Activated CD4-positive, alpha-beta memory T cell treated with anti-CD3 and anti-CD28 coated beads for 36 hours (primary cell): ENCODE measurements around the gene SMARCC1. TPM values are rescaled to one million over a fixed set of nuclear protein-coding genes. Genes with fewer than 3 reads are reported as not detected.

Experiments
- CTCF ChIA-PET: fragments of 350-600 bp; sonication (Branson Sonifier 250); formaldehyde crosslinking; loops from one replicate; lab custom pipeline; 2021; ENCODE audit warnings: antibody characterized with exemption, inconsistent platforms; lab: Charles Lee
- POLR2A ChIA-PET: fragments of 350-600 bp; sonication (Branson Sonifier 250); formaldehyde crosslinking; loops from one replicate; lab custom pipeline; 2021; ENCODE audit warnings: antibody characterized with exemption; lab: Charles Lee
- DNase-seq: peaks from one replicate; pipeline ENCODE4 v3.0.0-alpha.2; 2020
- H3K27ac Mint-ChIP-seq: one replicate; pipeline ENCODE4 v1.8.0; 2021; ENCODE audit warnings: mixed read lengths
- H3K27me3 Mint-ChIP-seq: one replicate; pipeline ENCODE4 v1.8.0; 2021; ENCODE audit warnings: mixed read lengths
- H3K36me3 Mint-ChIP-seq: one replicate; pipeline ENCODE4 v1.8.0; 2021; ENCODE audit warnings: mixed read lengths
- H3K4me1 Mint-ChIP-seq: one replicate; pipeline ENCODE4 v1.8.0; 2021; ENCODE audit warnings: low read depth, mixed read lengths
- H3K4me3 Mint-ChIP-seq: one replicate; pipeline ENCODE4 v1.8.0; 2021; ENCODE audit warnings: mild to moderate bottlenecking, mixed read lengths
- H3K9me3 Mint-ChIP-seq: one replicate; pipeline ENCODE4 v1.8.0; 2021; ENCODE audit warnings: mixed read lengths
- intact Hi-C: fragments of 100-400 bp; cut with micrococcal nuclease; formaldehyde crosslinking; loops from one replicate; pipeline ENCODE4 v1.15.1; 2023
- total RNA-seq, 2 experiments: library from RNA; stranded (reverse); gene quantifications; one replicate each; pipeline ENCODE4 v1.2.3, GENCODE V29; 2021

The SMARCC1 gene
- total RNA-seq, 2 experiments from 2014 or later, result 87.2 to 90.3 TPM

DNA sequence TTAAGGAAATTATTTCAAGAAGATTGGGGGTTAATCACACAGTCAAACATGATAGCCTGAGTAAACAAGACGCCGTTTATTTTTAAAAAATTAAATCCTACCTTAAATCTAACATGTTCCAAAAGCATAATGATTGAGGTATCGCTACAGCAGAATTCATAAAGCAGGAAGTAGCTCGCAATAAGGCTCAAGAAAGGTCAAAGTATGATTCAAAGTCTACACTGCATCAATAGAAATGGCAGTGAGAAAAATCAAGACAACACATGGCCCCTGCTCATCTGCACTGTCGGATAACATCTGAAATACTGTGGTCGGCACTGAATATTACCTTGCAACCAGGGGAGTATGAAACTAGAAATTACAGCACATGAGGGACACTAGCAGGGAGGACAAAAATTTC lies 93.2 kb downstream of the SMARCC1 start:
- ChIA-PET CTCF (no interaction called here), POLR2A (no interaction called here)
- H3K36me3 Mint-ChIP-seq, result peaks cover 29% of the 10 kb centered on the region
- no peak for DNase-seq
- no peak overlapping the region for H3K27ac Mint-ChIP-seq
- no peaks in the 10 kb centered on the region for H3K9me3 Mint-ChIP-seq
- no peak overlapping the region for H3K4me3 Mint-ChIP-seq
- peaks cover 5% of the 10 kb centered on the region for H3K4me1 Mint-ChIP-seq
- no peaks in the 10 kb centered on the region for H3K27me3 Mint-ChIP-seq
- intact Hi-C loops, result no loop called here

DNA sequence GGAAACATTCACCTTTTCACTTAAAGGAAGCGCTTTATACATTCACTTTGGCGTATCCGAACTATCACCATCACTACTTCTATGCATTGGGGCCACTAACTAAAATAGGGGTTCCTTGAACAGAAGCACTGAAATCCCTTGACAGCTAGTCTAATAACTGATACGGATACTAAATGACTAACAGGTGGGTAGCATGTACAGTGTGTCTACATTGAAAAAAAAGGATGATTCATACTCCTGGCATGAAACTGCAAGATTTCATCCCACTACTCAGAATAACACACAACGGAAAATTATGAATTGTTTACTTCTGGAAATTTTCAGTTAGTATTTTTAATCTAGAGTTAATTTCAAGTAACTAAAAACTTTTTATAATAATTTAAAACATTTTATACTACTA lies 96.7 kb downstream of the SMARCC1 start:
- intact Hi-C loops, result no loop called here
- peaks cover 32% of the 10 kb centered on the region for H3K36me3 Mint-ChIP-seq
- H3K27me3 Mint-ChIP-seq, result no peaks in the 10 kb centered on the region
- H3K4me3 Mint-ChIP-seq, result no peak overlapping the region
- POLR2A ChIA-PET, result interaction anchor here (1.0 kb wide), 1 partner anchor 16 kb away, joined by 4 read pairs; no protein-coding TSS in a partner anchor
- H3K27ac Mint-ChIP-seq, result no peak overlapping the region
- CTCF ChIA-PET, result interaction anchor here (1.0 kb wide), 1 partner anchor 104 kb away, joined by 3 read pairs; no protein-coding TSS in a partner anchor
- H3K9me3 Mint-ChIP-seq, result no peaks in the 10 kb centered on the region
- H3K4me1 Mint-ChIP-seq, result peaks cover 5% of the 10 kb centered on the region
- DNase-seq, result no peak

DNA sequence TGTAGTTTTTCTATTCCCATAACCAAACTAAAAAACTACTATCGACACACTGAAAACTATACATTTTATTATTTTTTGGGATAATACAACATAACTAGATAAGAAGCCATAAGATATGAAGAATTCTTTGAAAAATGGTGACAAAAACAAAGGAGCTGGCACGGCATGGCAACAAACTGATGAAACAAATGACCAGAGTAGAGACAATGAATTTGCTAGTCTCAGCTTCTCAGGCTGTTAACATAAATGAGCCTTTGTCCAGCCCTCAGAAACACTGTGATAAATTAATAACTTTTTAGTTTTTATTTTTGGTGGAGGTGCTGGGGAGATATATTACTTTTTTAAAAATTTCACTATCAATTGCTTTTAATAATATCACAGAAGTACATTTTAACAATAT lies 100.7 kb downstream of the SMARCC1 start:
- Mint-ChIP-seq H3K27me3 (no peaks in the 10 kb centered on the region), H3K36me3 (peaks cover 30% of the 10 kb centered on the region), H3K9me3 (no peaks in the 10 kb centered on the region), H3K27ac (no peak overlapping the region), H3K4me3 (no peak overlapping the region), H3K4me1 (peaks cover 5% of the 10 kb centered on the region)
- no peak for DNase-seq
- intact Hi-C loops, result no loop called here
- CTCF ChIA-PET, result no interaction called here
- POLR2A ChIA-PET, result no interaction called here

DNA sequence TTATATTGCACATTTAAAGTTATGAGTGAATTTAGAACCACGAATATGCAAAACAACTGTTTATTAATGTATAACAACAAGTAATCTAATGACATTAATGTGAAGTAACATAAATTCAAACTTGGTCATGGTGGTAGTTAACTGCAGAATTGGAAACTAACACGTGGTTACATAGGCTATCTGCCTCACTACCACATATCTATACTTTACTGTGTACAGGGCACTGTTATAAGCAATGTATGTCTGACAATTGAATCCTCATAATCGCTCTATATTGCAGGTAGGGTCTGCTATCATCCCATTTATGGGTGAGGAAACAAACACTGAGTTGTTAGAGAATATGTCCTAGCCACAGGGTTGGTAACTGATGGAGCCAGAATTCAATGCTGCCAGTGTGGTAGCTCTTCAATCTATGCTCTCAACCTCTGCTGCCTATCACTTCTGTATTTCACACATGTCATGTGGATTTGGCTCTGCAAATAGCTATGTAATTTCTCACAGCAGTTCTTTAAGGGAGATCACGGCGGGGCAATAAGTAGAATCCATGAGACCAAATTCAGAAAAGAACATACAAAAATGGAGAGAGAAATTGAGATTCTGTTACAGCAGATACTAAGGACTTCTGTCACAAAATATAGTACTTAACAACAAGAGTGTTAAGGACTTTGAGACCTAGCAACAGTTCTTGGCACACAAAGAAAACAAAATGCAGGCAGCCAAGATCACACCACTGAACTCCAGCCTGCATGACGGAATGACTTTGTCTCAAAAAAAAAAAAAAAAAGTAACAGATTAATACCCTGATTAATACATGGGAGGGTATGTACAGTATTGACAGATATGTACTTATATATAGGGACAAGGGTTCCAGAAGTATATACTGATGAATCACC lies 103.0 kb downstream of the SMARCC1 start:
- Mint-ChIP-seq H3K27me3 (no peaks in the 10 kb centered on the region), H3K27ac (no peak overlapping the region), H3K9me3 (no peaks in the 10 kb centered on the region), H3K4me3 (no peak overlapping the region), H3K36me3 (peaks cover 37% of the 10 kb centered on the region), H3K4me1 (no peaks in the 10 kb centered on the region)
- no peak for DNase-seq
- intact Hi-C loops, result no loop called here
- CTCF ChIA-PET, result no interaction called here
- POLR2A ChIA-PET, result interaction anchor here (1.0 kb wide), 1 partner anchor 8 kb away, joined by 3 read pairs; no protein-coding TSS in a partner anchor

DNA sequence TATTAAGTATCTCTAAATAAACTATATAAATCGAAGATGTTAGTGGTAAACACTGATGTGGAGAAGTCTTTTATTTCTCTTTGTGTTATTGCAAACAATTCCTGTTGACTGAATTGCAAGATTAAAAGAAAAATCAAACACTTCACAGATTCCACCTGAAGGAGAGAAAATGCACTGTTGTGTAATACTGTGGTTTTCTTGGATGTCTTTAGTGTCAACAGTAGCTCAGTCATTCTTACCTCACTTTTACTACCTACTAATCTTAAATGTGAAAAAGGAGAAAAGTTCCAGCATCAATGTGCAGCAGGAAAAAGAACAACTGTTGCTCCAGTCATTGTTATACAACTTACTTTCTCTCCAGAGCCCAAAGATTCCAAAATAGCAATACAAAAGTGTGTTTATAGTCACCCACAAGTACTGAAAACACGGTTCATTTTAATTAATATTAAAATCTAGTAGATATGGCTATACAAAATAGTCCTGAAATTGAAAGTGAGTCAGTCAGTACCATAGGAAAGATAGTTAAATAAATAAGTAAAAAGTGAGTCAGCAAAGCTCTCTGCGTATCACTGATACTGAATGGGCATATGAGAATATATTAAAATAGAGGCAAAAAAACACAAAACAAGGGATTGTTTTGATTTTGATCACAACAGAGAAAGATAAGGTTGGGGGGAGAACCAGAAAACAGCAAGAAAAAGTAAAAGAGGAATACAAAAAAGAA lies 112.5 kb downstream of the SMARCC1 start:
- H3K9me3 Mint-ChIP-seq, result no peaks in the 10 kb centered on the region
- CTCF ChIA-PET, result interaction anchor here (0.6 to 1.4 kb wide), 2 partner anchors 36 to 156 kb away, joined by 3 to 5 read pairs; no protein-coding TSS in a partner anchor
- H3K4me1 Mint-ChIP-seq, result peaks cover 5% of the 10 kb centered on the region
- intact Hi-C loops, result no loop called here
- DNase-seq, result no peak
- peaks cover 24% of the 10 kb centered on the region for H3K36me3 Mint-ChIP-seq
- H3K27me3 Mint-ChIP-seq, result no peaks in the 10 kb centered on the region
- POLR2A ChIA-PET, result interaction anchor here (1.0 kb wide), 1 partner anchor 16 kb away, joined by 4 read pairs; no protein-coding TSS in a partner anchor
- no peak overlapping the region for H3K4me3 Mint-ChIP-seq
- peak overlapping the region; percentile 9 for H3K27ac Mint-ChIP-seq

DNA sequence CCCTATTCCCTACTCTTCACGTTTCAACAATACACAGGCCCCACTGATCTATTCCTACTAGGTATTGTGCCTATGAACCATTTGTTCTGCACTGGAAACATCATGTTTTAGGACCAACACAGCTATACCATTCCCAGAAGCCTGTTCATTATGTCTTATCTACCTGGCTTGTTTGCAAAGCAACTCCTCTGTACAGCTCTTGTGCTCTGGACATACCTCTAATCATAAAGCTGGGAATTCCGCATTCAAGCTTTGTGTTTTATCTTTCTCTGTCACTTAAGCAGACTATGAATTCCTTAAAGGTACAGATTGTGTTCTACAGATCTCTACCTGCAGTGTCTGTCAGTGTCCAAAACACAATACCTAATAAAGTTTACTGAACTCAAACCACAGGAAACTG lies 115.6 kb downstream of the SMARCC1 start:
- H3K27ac Mint-ChIP-seq, result no peak overlapping the region
- intact Hi-C loops, result no loop called here
- no peaks in the 10 kb centered on the region for H3K27me3 Mint-ChIP-seq
- no peak for DNase-seq
- no peaks in the 10 kb centered on the region for H3K9me3 Mint-ChIP-seq
- H3K4me1 Mint-ChIP-seq, result peaks cover 5% of the 10 kb centered on the region
- ChIA-PET POLR2A (no interaction called here), CTCF (no interaction called here)
- peaks cover 11% of the 10 kb centered on the region for H3K36me3 Mint-ChIP-seq
- no peak overlapping the region for H3K4me3 Mint-ChIP-seq

DNA sequence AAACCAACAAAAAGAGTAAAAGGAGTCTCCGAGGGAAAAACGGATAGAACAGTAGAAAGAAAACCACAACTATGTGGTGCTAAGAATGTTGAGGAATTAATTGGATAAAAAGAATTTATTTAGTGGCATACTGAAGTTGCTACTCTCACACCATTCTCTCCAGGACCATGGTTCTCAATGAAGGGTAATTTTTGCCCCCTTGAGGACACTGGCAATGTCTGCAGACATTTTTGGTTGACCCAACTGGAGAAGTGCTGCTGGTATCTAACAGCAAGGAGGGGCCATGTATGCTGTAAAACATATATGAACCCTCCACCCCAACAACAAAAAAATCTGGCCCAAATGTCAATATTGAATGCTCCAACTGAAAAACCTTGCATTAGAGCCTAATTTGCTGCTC lies 117.2 kb downstream of the SMARCC1 start:
- intact Hi-C loops, result no loop called here
- Mint-ChIP-seq H3K27me3 (no peaks in the 10 kb centered on the region), H3K27ac (no peak overlapping the region), H3K36me3 (peaks cover 11% of the 10 kb centered on the region), H3K4me3 (no peak overlapping the region), H3K4me1 (peaks cover 4% of the 10 kb centered on the region), H3K9me3 (peaks cover 1% of the 10 kb centered on the region)
- DNase-seq, result no peak
- ChIA-PET CTCF (interaction anchor here (0.9 kb wide), 1 partner anchor 20 kb away, joined by 3 read pairs; no protein-coding TSS in a partner anchor), POLR2A (no interaction called here)

DNA sequence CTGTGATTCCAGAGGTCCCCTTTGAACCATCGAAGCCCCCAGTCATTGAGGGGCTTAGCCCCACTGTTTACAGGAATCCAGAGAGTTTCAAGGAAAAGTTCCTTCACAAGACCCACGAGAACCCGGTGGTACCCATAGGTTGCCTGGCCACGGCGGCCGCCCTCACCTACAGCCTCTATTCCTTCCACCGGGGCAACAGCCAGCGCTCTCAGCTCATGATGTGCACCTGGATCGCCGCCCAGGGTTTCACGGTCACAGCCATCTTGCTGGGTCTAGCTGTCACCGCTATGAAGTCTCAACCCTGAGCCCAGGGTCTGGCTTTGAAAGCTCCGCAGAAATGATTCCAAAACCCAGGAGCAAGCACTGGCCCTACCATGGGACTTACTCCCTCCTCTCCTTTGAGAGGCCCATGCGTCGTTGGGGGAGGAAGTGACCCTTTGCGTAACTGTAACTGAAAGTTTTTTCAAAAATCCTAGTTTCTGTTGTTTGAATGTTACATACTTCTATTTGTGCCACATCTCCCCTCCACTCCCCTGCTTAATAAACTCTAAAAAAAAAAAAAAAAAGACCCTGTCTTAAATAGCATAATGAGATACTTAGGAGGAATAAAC lies 118.0 kb downstream of the SMARCC1 start:
- CTCF ChIA-PET, result no interaction called here
- peaks cover 16% of the 10 kb centered on the region for H3K36me3 Mint-ChIP-seq
- no peak overlapping the region for H3K4me3 Mint-ChIP-seq
- intact Hi-C loops, result no loop called here
- POLR2A ChIA-PET, result no interaction called here
- peaks cover 4% of the 10 kb centered on the region for H3K9me3 Mint-ChIP-seq
- no peaks in the 10 kb centered on the region for H3K4me1 Mint-ChIP-seq
- no peak for DNase-seq
- no peak overlapping the region for H3K27ac Mint-ChIP-seq
- no peaks in the 10 kb centered on the region for H3K27me3 Mint-ChIP-seq

DNA sequence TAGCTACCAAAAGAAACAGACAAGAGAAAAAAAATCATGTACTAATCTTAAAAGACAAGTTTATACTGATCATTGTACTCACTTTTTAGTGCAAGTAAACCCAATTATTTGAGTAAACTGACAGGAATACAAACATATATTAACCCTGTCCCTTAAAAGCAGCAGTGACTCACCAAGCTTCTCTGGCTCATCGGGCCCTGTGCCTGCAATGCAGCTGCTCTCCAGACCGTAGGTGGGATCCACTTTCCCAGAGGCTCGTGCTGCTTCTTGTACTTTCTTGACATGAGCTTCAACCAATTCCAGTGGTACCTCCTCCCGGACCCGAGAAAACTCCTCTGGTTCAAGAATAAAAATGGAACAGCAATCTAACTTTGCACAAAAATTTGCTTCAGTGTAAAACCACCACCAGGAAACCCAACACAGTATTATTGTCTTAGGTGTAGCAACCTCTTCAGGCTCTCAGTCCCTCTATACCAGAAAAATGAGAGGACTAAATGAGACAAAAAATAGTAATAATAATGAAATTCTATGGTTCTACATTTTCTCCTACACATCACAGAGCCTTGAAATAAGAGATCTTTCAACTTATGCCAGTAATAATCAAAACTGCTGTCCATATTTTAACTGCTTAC lies 120.5 kb downstream of the SMARCC1 start:
- intact Hi-C loops, result no loop called here
- Mint-ChIP-seq H3K36me3 (peaks cover 33% of the 10 kb centered on the region), H3K9me3 (peaks cover 6% of the 10 kb centered on the region), H3K4me1 (no peaks in the 10 kb centered on the region), H3K4me3 (no peak overlapping the region), H3K27ac (no peak overlapping the region), H3K27me3 (no peaks in the 10 kb centered on the region)
- CTCF ChIA-PET, result no interaction called here
- POLR2A ChIA-PET, result interaction anchor here (0.6 kb wide), 1 partner anchor 282 kb away, joined by 3 read pairs; no protein-coding TSS in a partner anchor
- DNase-seq, result no peak

DNA sequence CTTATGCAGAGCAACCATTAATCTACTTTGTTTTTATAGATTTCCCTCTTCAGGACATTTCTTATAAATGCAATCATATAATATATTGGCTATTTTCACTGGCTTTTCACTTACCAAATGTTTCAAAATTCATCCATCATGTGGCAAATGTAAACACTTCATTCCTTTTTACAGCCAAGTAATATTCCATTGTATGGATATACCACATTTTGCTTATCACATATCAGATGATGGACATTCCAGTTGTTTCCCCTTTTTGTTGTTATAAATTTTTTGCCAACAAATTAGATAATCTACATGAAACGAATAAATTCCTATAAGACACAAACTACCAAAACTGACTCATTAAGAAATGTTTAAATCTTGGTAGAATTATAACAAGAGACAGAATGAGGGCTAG lies 123.2 kb downstream of the SMARCC1 start:
- Mint-ChIP-seq H3K27ac (no peak overlapping the region), H3K9me3 (peaks cover 6% of the 10 kb centered on the region), H3K4me1 (no peaks in the 10 kb centered on the region), H3K4me3 (no peak overlapping the region), H3K36me3 (peaks cover 35% of the 10 kb centered on the region), H3K27me3 (no peaks in the 10 kb centered on the region)
- intact Hi-C loops, result no loop called here
- ChIA-PET CTCF (interaction anchor here (1.5 kb wide), 1 partner anchor 136 kb away, joined by 5 read pairs; no protein-coding TSS in a partner anchor), POLR2A (no interaction called here)
- no peak for DNase-seq

DNA sequence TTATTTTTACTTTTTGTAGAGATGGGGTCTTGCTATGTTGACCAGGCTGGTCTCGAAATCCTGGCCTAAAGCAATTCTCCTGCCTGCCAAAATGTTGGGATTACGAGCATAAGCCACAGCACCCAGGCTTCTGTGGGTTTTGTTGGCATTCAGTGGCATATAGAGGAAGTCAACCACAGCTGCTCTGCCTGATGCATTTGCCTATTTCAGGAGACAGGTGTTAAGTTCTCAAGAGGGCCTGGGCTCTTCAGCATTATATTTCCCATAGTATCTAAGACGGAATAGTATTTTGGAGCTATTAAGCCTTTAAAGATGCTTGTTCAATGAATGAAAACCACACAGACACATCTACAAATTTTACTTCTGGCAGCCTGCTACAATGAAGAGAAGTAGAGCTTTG lies 129.6 kb downstream of the SMARCC1 start:
- H3K36me3 Mint-ChIP-seq, result peaks cover 18% of the 10 kb centered on the region
- H3K4me3 Mint-ChIP-seq, result no peak overlapping the region
- H3K4me1 Mint-ChIP-seq, result no peaks in the 10 kb centered on the region
- POLR2A ChIA-PET, result interaction anchor here (0.6 kb wide), 1 partner anchor 34 kb away, joined by 3 read pairs; no protein-coding TSS in a partner anchor
- H3K27ac Mint-ChIP-seq, result no peak overlapping the region
- intact Hi-C loops, result no loop called here
- no peaks in the 10 kb centered on the region for H3K9me3 Mint-ChIP-seq
- H3K27me3 Mint-ChIP-seq, result no peaks in the 10 kb centered on the region
- DNase-seq, result no peak
- CTCF ChIA-PET, result interaction anchor here (0.6 kb wide), 1 partner anchor 185 kb away, joined by 3 read pairs; no protein-coding TSS in a partner anchor
